Epithelial cell of alveolus of lung (primary cell): Measurements from ENCODE around the gene NAA11. TPM values are rescaled to one million over a fixed set of nuclear protein-coding genes. Genes with fewer than 3 reads are reported as not detected.

Experiments used
- total RNA-seq: library from RNA; depleted of rRNA; stranded (reverse); fragments of >200 nt; gene quantifications from 2 replicates; pipeline ENCODE4 v1.2.1, GENCODE V29; 2015

Gene NAA11
- not detected in 2 replicates for total RNA-seq

GRCh38 chr4:79325864-79326328, at the start of gene NAA11:
NAA11 (minus strand) TSS chr4:79326061; CDS start chr4:79325877, 184 bp downstream.

Other genes with a start within 250 kb of the NAA11 start
- gene GK2, start 82.2 kb upstream of the NAA11 start, total RNA-seq, result not detected in 2 replicates